Stimulated activated CD8-positive, alpha-beta memory T cell treated with anti-CD3 and anti-CD28 coated beads, Interleukin-7, amount 100 ng/mL, for 4 hours (primary cell): ENCODE measurements around the gene UTP11.

ENCODE experiments used
- DNase-seq, 2 donors: peaks; one replicate each; pipeline ENCODE4 v3.0.0-alpha.2; 2020; ENCODE audit warnings: low read depth in 2 of 2

UTP11 gene

DNA sequence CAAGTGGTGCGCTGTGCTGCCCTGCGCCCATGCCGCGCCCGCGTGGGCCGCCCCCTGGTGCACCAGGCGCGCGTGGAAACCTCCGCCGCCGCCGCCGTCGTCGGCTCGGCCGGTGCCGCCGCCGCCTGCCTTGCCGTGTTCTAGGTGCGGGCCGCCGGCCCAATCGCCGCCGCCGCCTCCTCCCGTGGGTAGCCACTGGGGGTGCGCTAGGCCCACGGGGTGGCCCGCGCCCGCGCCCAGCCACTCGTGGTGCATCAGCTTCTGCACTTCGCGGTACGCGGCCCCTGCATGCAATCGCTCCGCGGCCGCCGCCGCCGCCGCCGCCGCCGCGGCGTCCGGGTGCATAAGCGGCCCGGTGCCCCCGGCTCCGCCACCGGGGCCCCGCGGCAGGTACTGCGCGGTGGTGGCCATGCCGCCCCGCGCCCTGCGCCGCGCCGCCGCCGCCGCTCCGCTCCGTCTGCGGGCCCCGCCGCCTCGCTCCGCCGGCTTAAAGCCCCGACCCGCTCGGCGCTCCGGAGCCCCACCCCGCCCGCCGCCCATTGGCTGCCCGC lies 33.9 kb downstream of the UTP11 start, which contains the start of gene POU3F1:
POU3F1 (minus strand) TSS at position 461 of the 551 bp plus-strand sequence; CDS start at position 411, 50 bp downstream.
- DNase-seq, result no peak

DNA sequence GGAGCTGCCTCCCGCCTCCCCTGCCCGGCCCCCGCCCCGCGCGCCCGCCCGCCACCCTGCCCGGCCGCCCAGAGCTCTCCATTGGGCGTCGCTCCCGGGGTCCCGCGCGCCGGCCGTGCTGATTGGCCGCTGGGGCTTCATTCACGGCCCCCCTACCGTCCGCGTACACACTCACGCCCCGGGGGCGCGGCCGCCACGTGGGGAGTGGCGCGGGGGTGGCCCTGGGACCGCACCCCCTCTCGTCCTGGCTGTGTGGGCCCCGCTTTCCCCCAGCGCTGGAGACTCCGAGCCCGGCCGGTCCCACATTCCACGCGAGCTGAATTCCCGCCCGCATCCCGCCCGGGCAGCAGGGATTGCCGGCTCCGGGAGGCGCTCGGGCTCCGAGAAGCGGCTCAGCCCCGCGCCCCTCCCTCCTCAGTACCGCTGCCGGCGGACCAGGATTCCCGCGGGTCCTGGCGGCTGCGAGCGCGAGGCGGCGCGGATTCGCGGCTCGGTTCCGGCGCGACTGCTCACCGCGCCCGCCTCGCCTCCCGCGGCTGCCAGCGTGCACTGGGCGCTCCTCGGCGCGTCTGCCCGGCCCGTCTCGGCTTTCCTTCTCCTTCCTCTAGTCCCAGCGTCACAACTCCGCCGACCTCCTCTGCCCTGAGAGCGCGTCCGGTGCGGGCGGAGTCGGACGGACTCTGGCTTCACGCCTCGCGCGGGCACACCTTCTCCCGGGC lies 34.5 kb downstream of the UTP11 start:
- DNase-seq, result peak; percentile 55 to 85

DNA sequence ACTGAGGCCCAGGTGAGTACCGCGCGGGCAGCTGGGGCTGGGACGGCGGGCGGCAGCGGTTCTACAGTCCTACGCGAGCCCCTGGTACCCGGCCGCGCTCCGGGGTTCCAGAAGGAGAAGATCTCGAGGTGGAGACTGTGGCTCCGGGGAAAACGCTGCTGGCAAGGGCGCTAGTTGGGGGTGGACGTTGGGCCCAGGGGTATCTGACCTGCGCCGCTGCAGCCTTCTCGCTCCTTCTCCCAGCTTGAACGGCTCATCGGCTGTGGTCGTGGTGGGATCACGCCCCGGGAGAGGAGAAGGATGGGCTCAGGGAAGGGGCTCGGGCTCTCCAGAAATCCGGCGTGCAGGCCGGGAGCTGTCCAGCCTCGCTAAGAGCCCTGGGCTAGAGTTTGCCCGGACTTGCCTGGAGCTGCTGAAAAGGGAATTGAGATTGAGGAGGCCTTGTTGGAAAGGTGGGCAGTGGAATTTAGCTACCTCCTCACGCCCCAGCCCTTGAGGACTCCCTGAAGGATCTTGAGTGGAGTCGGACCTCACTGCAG lies 35.1 kb downstream of the UTP11 start:
- no peak for DNase-seq

DNA sequence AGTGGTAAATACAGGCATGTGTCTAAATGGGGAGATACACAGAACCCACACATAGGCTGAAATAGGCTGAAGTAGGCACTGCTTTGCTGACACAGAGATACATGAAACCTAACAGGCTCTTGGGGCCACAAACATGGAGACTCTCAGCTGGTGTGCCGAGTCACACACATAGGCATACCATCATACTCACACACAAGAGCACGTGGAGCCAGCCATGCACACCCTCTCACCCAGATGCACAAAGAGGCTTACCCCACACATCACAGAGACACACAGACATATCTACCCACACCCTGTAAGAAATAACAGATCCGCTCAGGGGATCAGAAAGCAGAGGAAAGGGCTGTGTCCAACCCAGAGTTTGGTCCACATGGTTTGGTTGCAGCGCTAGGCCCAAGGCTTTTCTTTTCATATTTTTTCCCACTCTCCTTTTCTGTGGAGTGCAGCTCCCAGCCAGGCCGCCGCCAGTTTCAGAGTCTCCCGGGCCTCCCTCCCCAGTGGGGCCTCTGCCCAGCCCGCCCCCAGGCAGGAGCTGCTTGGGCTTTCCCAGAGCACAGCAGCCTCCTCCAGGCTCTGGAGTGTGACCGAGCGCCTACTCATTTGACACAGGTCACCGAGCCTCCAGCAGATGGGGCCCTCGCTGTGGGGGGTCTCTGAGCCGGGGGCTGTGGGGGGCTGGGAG lies 38.0 kb downstream of the UTP11 start:
- DNase-seq, result no peak

DNA sequence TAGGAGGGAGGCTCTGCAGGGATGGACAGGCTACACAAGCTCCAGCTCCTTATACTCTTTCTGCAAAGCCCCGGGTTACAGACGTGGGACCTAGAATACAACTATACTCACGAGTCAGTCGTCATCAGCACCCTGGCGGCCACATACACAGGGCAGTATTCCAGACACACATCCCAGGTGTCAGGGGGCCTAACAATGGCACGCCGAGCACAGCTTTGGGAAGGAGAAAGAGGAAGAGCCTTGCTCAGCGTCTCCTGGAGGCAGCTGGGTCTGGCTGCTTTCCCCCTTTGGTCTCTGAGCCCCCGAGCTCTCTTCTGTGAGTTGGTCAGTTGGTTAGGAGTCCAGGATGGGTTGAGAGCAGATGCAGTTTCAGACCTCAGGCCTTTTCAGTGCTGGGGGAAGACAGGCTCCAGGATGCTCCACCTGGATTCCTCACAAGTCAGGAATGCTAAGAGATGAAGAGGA lies 38.6 kb downstream of the UTP11 start:
- no peak for DNase-seq

DNA sequence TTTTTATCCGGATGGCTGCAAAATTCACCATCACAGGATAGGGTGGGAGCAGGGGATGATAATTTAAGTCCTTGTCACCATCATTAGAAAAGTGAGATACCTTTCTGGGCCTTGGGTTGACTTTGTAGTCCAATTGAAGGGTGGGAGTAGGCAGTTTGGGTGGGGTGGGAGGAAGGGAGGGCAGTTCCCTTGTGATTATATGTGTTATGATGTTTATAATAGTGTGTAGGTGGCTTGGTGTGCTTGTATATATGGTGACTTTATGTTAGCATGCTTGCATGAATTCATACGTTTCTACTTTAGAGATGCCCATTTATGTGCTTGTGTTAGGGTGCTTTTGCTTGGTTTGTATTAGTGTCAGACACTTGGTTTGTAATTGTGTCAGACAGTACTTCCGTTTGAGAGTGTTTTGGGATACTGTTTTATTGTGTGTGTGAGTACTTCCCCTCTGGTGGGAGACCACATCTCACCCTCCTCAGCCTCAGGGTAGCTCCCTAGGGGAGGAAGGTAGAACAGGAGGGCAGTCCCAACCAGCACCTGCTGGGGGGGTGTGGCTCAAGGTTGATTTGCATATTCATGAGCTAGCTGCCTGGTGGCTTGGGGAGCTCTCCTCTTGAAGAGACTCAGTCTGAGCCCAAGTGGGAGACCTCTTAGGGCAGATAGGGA lies 40.3 kb downstream of the UTP11 start:
- DNase-seq, result no peak

DNA sequence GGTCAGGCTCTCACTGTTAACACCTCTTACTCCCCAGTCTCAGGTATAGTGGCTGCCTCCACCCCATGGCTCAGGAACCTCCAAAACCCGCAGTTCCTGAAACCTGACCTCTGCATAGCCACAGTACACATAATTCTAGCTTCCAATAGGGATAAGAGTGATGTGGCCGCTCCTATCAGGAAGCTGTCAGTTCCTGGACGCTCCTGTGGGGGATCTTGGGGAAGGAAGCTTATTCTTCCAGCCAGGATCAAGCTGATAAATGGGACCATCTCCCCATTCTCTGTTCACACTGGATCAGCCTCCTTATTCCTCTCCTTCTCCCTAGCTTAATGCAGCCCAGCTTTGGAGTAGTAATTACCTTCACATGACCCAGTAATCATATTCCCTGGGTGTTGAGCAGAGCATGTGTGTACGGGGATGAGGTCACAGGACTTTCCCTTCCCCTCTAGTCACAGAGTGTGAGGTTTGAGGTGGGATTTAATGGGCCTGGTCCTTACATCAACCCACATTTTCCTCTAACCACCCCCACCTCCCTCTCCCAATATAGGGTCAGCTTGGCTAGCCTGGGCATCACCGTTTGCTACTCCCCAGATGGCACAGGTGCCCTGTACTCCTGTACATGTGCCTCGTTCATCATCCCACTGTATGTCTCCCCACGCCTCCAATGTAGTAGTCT lies 41.0 kb downstream of the UTP11 start:
- no peak for DNase-seq

DNA sequence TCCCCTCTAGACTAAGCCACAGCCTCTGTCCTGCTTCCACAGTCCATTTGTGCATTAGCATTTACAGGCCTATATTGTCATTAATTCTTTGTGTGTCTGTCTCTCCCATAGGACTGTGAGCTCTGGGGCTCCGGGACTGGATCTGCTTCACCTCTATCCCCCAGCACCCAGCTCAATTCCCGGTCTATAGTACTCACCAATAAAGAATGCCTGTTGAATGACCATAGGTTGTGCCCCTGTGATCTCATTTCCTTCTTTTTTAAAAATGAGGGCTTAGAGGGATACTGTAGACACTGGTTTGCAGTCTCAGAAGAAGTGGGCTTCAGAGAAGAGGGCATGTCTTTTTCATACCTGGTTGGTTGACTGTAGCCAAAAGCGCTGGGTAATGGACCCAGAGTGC lies 42.9 kb downstream of the UTP11 start:
- no peak for DNase-seq

DNA sequence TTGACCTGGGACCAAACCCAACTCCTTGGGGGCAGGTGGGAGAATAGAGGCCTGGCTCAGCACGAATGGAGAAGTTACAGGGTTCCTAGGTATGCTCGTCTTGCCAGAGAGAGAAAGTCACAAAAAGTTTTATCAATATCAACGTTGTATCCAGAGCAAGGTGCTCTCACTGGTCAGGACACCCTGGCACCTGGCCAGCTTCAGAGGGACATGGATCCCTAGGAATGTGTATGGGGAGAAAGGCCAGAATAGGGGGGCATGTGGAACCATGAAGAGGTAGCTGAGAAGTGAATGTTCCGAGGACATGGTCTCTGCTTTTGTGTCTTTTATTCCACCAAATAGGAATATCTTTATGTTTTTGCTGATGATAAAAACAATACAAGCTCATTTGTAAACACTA lies 43.4 kb downstream of the UTP11 start:
- DNase-seq, result no peak

DNA sequence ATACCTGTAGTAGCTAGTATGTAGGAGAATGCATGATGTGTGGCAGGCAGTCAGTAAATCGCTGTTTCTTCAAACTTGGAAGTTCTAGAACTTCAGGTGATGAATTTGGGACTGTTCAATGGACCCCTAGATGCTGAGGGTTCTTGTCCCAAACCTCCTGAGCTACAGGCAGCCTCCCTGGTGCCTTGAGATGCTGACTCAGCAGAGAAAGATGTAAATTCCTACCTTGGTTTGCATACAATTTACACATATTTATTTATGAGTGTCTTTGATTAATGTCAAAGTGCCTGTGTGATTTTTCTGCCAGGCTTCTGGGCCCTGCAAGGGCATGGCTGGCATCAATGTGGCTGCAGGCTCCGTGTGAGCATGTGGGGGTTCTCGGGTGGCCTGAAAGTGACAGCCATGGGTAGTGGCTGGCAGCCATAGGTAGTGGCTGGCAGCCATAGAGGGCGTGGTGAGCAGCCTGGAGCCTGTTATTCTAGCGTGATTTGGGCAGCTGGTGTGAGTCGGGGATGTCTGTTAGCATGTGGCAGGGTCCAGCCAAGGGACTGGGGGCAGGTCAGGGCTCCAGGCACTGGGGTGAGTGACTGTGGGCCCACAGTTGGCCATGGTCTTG lies 47.2 kb downstream of the UTP11 start:
- DNase-seq, result no peak

DNA sequence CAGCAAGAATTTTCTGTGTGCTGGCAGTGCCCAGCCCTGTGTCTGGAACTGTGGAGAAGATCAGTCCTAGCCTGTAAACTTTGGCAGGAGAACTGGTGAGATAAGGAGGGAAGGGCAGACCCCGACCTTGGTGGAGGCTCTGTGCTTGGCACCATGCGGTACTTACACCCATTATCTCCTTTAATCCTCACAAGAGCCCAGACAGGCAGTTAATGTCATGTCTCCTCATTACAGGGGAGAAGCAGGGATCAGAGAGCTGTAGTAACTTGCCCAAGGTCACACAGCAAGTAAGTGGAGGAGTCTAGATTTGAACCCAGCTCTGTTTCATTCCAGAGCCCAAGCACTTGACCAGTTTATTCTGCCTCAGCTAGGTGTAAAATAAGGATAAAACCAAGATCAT lies 48.0 kb downstream of the UTP11 start:
- no peak for DNase-seq

DNA sequence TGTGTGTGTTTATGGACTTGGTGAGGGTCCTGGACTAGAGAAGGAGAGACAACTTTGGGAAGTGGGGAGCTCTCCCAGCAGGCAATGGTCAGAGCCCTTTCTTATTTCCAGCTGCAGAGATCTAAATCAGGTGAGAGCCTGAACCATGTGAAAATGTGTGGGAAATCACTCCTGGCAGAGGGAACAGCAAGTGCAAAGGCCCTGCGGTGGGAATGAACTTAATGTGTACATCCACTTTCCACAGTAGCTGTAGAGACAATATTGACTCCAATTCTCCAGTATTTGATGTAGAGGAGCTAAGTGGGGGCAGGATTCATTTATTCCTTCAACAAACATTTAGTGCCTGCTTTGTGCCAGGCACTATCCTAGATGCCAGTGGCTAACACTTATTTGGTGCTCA lies 48.8 kb downstream of the UTP11 start:
- DNase-seq, result no peak

DNA sequence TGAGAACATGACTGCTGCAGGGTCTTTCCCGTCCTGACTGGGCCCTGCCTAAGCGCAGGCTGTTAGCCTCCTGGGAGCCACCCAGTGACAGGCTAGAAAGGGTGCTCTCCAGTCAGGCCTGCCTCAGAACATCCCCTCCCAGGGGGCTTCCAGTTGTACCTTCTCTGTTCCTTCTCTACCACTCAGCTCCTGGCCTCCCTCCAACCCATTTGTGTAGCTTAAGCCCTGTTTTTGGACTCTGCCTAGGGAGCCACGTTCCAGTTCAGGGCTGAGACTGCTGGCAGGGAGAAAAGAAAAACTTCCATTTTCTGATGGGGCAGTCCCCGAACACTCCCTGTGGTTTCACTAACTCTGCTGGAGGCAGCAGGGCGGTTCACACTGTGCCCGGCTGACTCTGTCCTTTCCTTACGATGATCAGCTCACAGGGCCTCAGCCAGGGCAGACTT lies 49.4 kb downstream of the UTP11 start:
- DNase-seq, result no peak

DNA sequence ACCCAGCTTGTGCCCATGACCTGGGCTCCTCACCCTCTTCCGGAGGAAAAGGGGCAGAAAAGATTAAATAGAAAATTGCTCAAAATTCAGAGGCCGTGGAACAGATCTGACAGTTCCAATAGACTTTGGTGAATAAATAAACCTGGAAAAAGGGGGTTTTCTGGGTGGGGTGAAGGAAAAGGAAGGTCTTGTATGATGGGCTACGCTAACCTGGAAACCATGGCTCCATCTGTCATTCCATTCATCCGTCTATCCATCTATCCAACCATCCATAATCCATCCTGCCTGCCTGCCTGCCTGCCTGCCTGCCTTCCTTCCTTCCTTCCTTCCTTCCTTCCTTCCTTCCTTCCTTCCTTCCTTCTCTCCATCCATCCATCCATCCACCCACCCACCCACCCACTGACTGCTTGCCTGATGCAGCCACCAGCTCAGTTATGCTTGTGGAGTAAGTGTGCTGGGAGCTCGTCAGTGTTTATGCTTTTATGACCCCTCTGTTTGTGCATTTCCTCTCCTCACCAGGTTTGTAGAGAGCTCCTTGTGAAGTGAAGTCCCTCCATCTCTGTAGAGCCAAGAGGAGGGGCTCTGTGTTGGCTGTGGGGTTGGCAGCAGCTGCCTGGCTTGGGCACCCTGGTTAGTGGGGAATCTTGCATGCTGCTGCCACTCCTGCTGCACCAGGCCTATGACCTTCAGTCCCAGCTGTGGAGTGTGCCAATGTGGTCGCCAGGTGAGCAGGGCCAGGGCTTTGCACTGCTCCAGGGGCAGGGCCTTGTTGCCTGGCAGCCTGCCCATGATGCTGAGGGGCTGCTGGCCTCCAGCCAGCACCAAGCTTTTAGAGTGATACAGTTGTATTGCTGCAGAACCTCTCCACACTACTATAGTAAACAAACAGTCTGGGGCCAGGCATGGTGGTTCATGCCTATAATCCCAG lies 50.1 kb downstream of the UTP11 start:
- no peak for DNase-seq

DNA sequence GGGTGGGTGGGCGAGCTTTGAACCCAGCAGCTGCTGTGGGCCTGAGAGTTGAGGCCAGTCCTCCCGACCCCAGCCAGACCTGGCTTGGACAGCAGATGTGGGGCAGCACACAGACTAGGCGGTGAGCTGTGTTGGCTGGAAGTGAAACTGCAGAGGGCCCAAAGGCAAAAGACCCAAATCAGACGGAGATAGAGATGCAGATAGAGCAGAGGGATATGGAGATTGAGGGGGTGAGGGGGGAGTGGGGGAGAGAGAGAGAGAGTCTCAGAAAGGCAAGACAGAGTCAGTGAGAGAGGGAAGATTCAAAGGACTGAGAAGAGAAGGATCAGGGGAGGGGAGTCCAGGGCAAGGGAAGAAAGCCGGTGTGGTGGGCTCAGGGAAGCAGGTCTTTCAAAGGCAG lies 51.1 kb downstream of the UTP11 start:
- DNase-seq, result no peak

DNA sequence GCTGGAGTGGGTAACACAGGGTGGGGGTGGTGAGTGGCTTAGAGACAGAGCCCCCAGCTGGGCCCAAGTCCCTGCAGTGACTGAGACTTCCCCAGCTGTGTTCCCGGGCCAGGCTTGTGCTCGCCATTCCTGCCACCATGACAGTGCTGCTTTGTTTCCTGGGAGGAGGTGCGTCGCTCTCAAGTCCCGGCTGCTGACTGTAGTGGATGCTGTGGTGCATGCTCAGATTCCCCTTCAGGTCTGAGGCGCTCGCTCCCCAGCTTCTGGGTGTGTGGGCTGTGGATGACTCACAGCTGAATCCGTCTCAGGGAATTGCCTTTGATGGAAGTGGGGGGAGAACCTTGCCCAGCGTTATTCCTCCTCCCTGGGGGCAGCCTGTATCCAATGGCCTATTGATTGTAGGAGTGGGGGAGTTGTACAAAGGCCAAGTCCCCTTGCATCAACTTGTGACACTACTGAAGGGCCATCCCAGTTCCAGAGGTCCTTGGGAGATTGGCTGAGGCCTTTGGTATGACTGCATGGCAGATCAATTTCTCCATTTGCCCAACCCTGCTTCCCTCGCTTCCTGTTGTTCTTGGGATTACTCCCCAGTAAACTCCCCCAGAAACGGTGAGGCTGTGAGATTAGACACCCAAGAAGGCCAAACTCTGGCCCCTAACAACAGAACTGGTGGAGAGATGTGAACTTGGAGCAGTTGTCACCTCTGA lies 51.8 kb downstream of the UTP11 start:
- no peak for DNase-seq

DNA sequence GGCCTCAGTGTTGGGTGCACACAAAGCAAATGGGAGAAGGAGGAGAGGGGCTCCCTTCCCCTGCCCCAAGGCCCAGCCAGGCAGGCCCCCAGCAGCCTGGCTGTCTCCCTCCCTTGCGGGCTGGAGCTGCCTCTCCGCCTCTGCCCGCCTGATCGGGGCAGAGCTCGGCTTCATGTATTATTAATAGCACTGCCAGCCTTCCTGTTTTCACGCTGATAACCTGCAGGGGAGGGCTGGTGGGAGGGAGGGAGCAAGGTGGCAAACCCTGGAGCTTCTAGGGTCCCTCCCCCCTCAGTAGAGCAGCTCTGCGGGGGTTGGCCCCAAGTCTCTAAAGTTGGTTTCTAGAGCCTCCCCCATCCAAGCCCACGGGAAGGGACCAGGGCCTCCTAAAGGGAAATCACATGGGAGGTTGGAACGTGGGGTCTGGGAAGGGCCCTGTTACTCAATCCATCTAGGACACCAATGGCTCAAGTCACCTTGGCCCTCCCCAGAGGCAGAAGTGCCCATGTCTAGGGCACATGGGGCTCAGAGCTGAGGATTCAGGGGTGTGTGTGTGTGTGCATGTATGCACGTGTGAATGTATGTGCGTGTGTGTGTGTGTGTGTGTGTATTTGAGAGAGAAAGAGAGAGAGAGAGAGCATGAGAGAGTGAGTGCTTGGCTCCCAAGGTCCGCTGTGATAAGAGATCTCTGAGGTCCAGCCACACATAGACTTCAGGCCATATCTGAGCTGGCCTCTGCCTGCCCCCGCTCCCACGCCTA lies 55.9 kb downstream of the UTP11 start:
- DNase-seq, result no peak

DNA sequence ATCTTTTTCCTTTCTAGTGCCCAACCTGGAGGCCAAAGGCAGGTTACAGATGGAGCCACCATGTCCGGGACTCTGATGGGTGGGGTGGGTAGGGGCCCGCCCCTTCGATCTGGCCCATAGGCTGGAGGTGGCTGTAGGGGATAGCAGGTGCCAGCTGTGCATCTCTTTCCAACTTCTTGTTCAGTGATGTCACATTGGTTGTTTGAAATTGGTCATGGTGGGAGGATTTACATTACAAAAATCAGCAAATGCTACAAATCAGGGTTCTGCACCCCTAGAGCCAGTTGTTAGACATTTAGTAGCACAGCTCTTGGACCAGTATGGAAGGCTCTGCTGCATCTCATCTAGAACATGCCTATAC lies 56.4 kb downstream of the UTP11 start:
- DNase-seq, result no peak
